Measurements from ENCODE around the gene PPP6C.
A peak's percentile ranks its signal among the peaks of the same experiment; 100 is the strongest.
"Not testable (repeated sequence)": the region's sequence is repeated elsewhere in the genome, so short reads cannot be mapped to it uniquely, and the experiment has no call there.

PPP6C gene

GRCh38 chr9:125200216-125201047 lies 10.8 kb upstream of the PPP6C start, which contains the start of gene RABEPK:
RABEPK (plus strand) TSS chr9:125200542; CDS start chr9:125203014, 2,472 bp downstream.
- peak within 1 kb of the TSS; percentile 97 for H3K27ac Mint-ChIP-seq
- peaks cover 9 to 20% of the 10 kb centered on the region in 2 donors for H3K36me3 Mint-ChIP-seq
- peaks cover 9 to 10% of the 10 kb centered on the region in 2 donors for H3K4me1 Mint-ChIP-seq
- ATAC-seq (replicated peaks) (peak; percentile 98 to 99), DNase-seq (peak; percentile 86)
- H3K4me3 Mint-ChIP-seq, result peak within 1 kb of the TSS; percentile 91 to 98
- H3K27me3 Mint-ChIP-seq, result no peaks in the 10 kb centered on the region
- H3K9me3 Mint-ChIP-seq, result peaks cover 0 to 2% of the 10 kb centered on the region in 2 donors

GRCh38 chr9:125195591-125195990 lies 6.0 kb upstream of the PPP6C start:
- peaks cover 2 to 13% of the 10 kb centered on the region in 2 donors for H3K4me1 Mint-ChIP-seq
- not testable (repeated sequence) for H3K4me3 Mint-ChIP-seq

GRCh38 chr9:125194466-125194865 lies 4.9 kb upstream of the PPP6C start:
- H3K27ac Mint-ChIP-seq; DNase-seq; H3K4me3 Mint-ChIP-seq; H3K36me3 Mint-ChIP-seq; H3K27me3 Mint-ChIP-seq; H3K9me3 Mint-ChIP-seq; ATAC-seq (replicated peaks): not testable (repeated sequence)
- peaks cover under 1 to 11% of the 10 kb centered on the region in 2 donors for H3K4me1 Mint-ChIP-seq

More at GRCh38 chr9:125195591-125195990, 6.0 kb upstream of the PPP6C start:
- H3K27me3 Mint-ChIP-seq; ATAC-seq (replicated peaks); H3K9me3 Mint-ChIP-seq; DNase-seq; H3K27ac Mint-ChIP-seq; H3K36me3 Mint-ChIP-seq: not testable (repeated sequence)

GRCh38 chr9:125190361-125190801 lies 778 bp upstream of the PPP6C start:
- DNase-seq (no peak), ATAC-seq (replicated peaks) (peak; percentile 2 to 5)
- Mint-ChIP-seq H3K27me3 (no peaks in the 10 kb centered on the region), H3K36me3 (peaks cover 0 to 4% of the 10 kb centered on the region in 2 donors), H3K27ac (peak overlapping the region; percentile 95), H3K4me1 (peaks cover 6 to 29% of the 10 kb centered on the region in 2 donors), H3K9me3 (no peaks in the 10 kb centered on the region), H3K4me3 (peak overlapping the region; percentile 93 to 98)

GRCh38 chr9:125189011-125189360 lies 617 bp downstream of the PPP6C start:
- Mint-ChIP-seq H3K36me3 (peaks cover 0 to 7% of the 10 kb centered on the region in 2 donors), H3K27ac (peak overlapping the region; percentile 95), H3K4me3 (peak overlapping the region; percentile 93 to 98), H3K4me1 (peaks cover 8 to 28% of the 10 kb centered on the region in 2 donors), H3K9me3 (no peaks in the 10 kb centered on the region), H3K27me3 (no peaks in the 10 kb centered on the region)
- ATAC-seq (replicated peaks), result peak; percentile 26 to 31
- peak; percentile 6 for DNase-seq

GRCh38 chr9:125183561-125183960 lies 6.0 kb downstream of the PPP6C start:
- H3K27ac Mint-ChIP-seq, result no peak overlapping the region

GRCh38 chr9:125183054-125183453 lies 6.5 kb downstream of the PPP6C start:
- H3K9me3 Mint-ChIP-seq, result peaks cover 0 to 2% of the 10 kb centered on the region in 2 donors
- no peak overlapping the region for H3K4me3 Mint-ChIP-seq
- peak overlapping the region; percentile 31 for H3K27ac Mint-ChIP-seq
- ATAC-seq (replicated peaks) (no peak), DNase-seq (no peak)
- peaks cover 29 to 76% of the 10 kb centered on the region in 2 donors for H3K4me1 Mint-ChIP-seq
- no peaks in the 10 kb centered on the region for H3K27me3 Mint-ChIP-seq
- H3K36me3 Mint-ChIP-seq, result peaks cover 14 to 31% of the 10 kb centered on the region in 2 donors

More at GRCh38 chr9:125183561-125183960, 6.0 kb downstream of the PPP6C start:
- DNase-seq (no peak), ATAC-seq (replicated peaks) (no peak)
- Mint-ChIP-seq H3K9me3 (peaks cover 0 to 2% of the 10 kb centered on the region in 2 donors), H3K4me1 (peaks cover 27 to 73% of the 10 kb centered on the region in 2 donors), H3K36me3 (peaks cover 12 to 29% of the 10 kb centered on the region in 2 donors), H3K27me3 (no peaks in the 10 kb centered on the region), H3K4me3 (no peak overlapping the region)

GRCh38 chr9:125181756-125182155 lies 7.8 kb downstream of the PPP6C start:
- H3K4me3 Mint-ChIP-seq; H3K9me3 Mint-ChIP-seq; ATAC-seq (replicated peaks); H3K27me3 Mint-ChIP-seq; DNase-seq; H3K27ac Mint-ChIP-seq: not testable (repeated sequence)
- peaks cover 25 to 74% of the 10 kb centered on the region in 2 donors for H3K4me1 Mint-ChIP-seq
- H3K36me3 Mint-ChIP-seq, result peaks cover 15 to 38% of the 10 kb centered on the region in 2 donors

- ATAC-seq (replicated peaks) (no peak), DNase-seq (no peak)
- H3K27ac Mint-ChIP-seq, result no peak overlapping the region
- H3K4me1 Mint-ChIP-seq, result peaks cover 27 to 83% of the 10 kb centered on the region in 2 donors
- peaks cover 18 to 42% of the 10 kb centered on the region in 2 donors for H3K36me3 Mint-ChIP-seq
- H3K9me3 Mint-ChIP-seq, result peaks cover 0 to 2% of the 10 kb centered on the region in 2 donors
- no peak overlapping the region for H3K4me3 Mint-ChIP-seq
- H3K27me3 Mint-ChIP-seq, result no peaks in the 10 kb centered on the region
Observed at GRCh38 chr9:125180876-125181275, 8.7 kb downstream of the PPP6C start.

- H3K4me3 Mint-ChIP-seq; ATAC-seq (replicated peaks); H3K27me3 Mint-ChIP-seq; H3K27ac Mint-ChIP-seq; DNase-seq; H3K9me3 Mint-ChIP-seq: not testable (repeated sequence)
- H3K4me1 Mint-ChIP-seq, result peaks cover 28 to 76% of the 10 kb centered on the region in 2 donors
- peaks cover 19 to 38% of the 10 kb centered on the region in 2 donors for H3K36me3 Mint-ChIP-seq
Observed at GRCh38 chr9:125179776-125180175, 9.8 kb downstream of the PPP6C start.

GRCh38 chr9:125177888-125178287 lies 11.7 kb downstream of the PPP6C start:
- no peak overlapping the region for H3K4me3 Mint-ChIP-seq
- H3K4me1 Mint-ChIP-seq, result peaks cover 21 to 65% of the 10 kb centered on the region in 2 donors
- peaks cover 20 to 27% of the 10 kb centered on the region in 2 donors for H3K36me3 Mint-ChIP-seq
- H3K9me3 Mint-ChIP-seq, result no peaks in the 10 kb centered on the region
- DNase-seq (no peak), ATAC-seq (replicated peaks) (no peak)
- H3K27me3 Mint-ChIP-seq, result no peaks in the 10 kb centered on the region
- H3K27ac Mint-ChIP-seq, result no peak overlapping the region

- Mint-ChIP-seq H3K4me3 (no peak overlapping the region), H3K27me3 (no peaks in the 10 kb centered on the region), H3K27ac (no peak overlapping the region), H3K9me3 (no peaks in the 10 kb centered on the region), H3K4me1 (peaks cover 22 to 63% of the 10 kb centered on the region in 2 donors), H3K36me3 (peaks cover 13 to 28% of the 10 kb centered on the region in 2 donors)
- no peak for DNase-seq
- ATAC-seq (replicated peaks), result no peak
Observed at GRCh38 chr9:125176636-125177035, 13.0 kb downstream of the PPP6C start.

- DNase-seq (no peak), ATAC-seq (replicated peaks) (no peak)
- no peak overlapping the region for H3K4me3 Mint-ChIP-seq
- H3K36me3 Mint-ChIP-seq, result peaks cover 17 to 34% of the 10 kb centered on the region in 2 donors
- H3K4me1 Mint-ChIP-seq, result peaks cover 12 to 31% of the 10 kb centered on the region in 2 donors
- H3K9me3 Mint-ChIP-seq, result no peaks in the 10 kb centered on the region
- H3K27ac Mint-ChIP-seq, result no peak overlapping the region
- no peaks in the 10 kb centered on the region for H3K27me3 Mint-ChIP-seq
Observed at GRCh38 chr9:125172031-125172755, 17.4 kb downstream of the PPP6C start.

GRCh38 chr9:125169895-125170294 lies 19.7 kb downstream of the PPP6C start:
- Mint-ChIP-seq H3K4me3 (no peak overlapping the region), H3K4me1 (peaks cover 10 to 18% of the 10 kb centered on the region in 2 donors), H3K27ac (no peak overlapping the region), H3K27me3 (no peaks in the 10 kb centered on the region), H3K36me3 (peaks cover 13 to 29% of the 10 kb centered on the region in 2 donors), H3K9me3 (no peaks in the 10 kb centered on the region)
- DNase-seq, result no peak
- ATAC-seq (replicated peaks), result no peak
